Heart left ventricle (tissue), 13 donors: ENCODE measurements around the gene PRRG3.

Experiments
- POLR2A ChIP-seq, 2 donors: fragments of 450-650 bp; IDR thresholded peaks; one replicate each; pipeline ENCODE4 v1.6.1; 2017; ENCODE audit warnings: antibody characterized with exemption in 2 of 2, mild to moderate bottlenecking in 2 of 2, moderate library complexity in 2 of 2
- TF ChIP-seq, protein P1 (sequence below), 12 donors: fragments of 200-600 bp; sonication (generic) in 4 of 12; IDR thresholded peaks; one replicate each; pipeline versions ENCODE4 v1.5.0 to v1.8.0; 2018 to 2022; ENCODE audit warnings: antibody characterized with exemption in 12 of 12, mild to moderate bottlenecking in 5 of 12
- donor health status: ischemic (EF 13 %, LVEDD 7.1; RV severe dilation, severe dysfunction).
- donor health status: DM: no; HTN: yes; CAD: no.
- donor health status: DM: no; HTN: no; CAD: no.
- donor health status: ischemic (EF 25% LVEDD 6.9; RV normal size, moderate dysfunction).
- donor health status: ischemic (EF 25% LVEDD 5.7; RV mildly dilated, moderate dysfunction).
- donor health status: ischemic (EF 35%, LVEDD 5.7; RV mildly dilated, moderate dysfunction).
- donor health status: nonischemic (EF 11% LVEDD 7.7; RV severe dilation, severe dysfunction).
- donor health status: DM: yes; HTN: yes; CAD: no.
- donor health status: PGD.
- donor health status: ischemic (EF 29% LVEDD 5.4; RV normal size, mild dysfunction).
- donor health status: nonischemic (EF 23%, LVEDD 6.1; RV moderate dilation, normal function).

DNA sequence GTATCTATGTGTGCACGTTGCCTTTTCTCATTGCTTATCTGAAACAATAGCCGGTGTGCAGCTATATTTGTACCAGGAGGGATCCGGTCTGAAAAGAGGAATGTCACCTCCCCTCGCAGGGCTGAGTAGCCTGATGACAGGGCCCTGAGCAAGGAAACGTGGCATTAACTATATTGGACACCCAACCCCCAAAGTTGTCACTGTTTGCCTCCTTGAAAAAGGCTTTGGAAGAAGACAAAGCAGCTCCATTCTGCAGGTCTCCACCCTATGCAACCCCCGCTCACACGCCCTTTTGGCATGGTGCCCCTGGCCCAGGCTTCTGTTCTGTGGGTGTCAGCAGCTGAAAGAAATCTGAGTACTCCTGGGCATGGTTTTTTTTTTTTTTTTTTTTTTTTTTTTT, 8.2 kb downstream of the PRRG3 start:
- TF ChIP-seq, protein P1, sequence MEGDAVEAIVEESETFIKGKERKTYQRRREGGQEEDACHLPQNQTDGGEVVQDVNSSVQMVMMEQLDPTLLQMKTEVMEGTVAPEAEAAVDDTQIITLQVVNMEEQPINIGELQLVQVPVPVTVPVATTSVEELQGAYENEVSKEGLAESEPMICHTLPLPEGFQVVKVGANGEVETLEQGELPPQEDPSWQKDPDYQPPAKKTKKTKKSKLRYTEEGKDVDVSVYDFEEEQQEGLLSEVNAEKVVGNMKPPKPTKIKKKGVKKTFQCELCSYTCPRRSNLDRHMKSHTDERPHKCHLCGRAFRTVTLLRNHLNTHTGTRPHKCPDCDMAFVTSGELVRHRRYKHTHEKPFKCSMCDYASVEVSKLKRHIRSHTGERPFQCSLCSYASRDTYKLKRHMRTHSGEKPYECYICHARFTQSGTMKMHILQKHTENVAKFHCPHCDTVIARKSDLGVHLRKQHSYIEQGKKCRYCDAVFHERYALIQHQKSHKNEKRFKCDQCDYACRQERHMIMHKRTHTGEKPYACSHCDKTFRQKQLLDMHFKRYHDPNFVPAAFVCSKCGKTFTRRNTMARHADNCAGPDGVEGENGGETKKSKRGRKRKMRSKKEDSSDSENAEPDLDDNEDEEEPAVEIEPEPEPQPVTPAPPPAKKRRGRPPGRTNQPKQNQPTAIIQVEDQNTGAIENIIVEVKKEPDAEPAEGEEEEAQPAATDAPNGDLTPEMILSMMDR (IDR thresholded peaks at IDR 0.05) = no peak
- TF ChIP-seq POLR2A (IDR thresholded peaks at IDR 0.05) = no peak
